Fibroblast of the aortic adventitia (primary cell): ENCODE measurements around the gene CCL8. TPM values are rescaled to one million over a fixed set of nuclear protein-coding genes. Genes with fewer than 3 reads are reported as not detected.

ENCODE experiments used
- DNase-seq: peaks from one replicate; pipeline ENCODE4 v3.0.0-alpha.2; 2010; ENCODE audit warnings: low read depth
- H3K4me3 ChIP-seq: 2 replicates; pipeline ENCODE4 v1.5.1; 2011; ENCODE audit warnings: low read depth, mild to moderate bottlenecking, control low read depth, low read length, moderate library complexity
- total RNA-seq: library from RNA; depleted of rRNA; stranded (reverse); fragments of >200 nt; gene quantifications from 2 replicates; pipeline ENCODE4 v1.2.3, GENCODE V29; 2012; ENCODE audit warnings: low replicate concordance
- TF ChIP-seq, protein P1 (sequence below): IDR thresholded peaks from 2 replicates; pipeline ENCODE4 v1.5.1; 2011; ENCODE audit warnings: mild to moderate bottlenecking, low read length, control low read depth, inconsistent platforms; ENCODE audit not compliant: insufficient read depth

The CCL8 gene
- total RNA-seq, 1 donor: not detected

DNA sequence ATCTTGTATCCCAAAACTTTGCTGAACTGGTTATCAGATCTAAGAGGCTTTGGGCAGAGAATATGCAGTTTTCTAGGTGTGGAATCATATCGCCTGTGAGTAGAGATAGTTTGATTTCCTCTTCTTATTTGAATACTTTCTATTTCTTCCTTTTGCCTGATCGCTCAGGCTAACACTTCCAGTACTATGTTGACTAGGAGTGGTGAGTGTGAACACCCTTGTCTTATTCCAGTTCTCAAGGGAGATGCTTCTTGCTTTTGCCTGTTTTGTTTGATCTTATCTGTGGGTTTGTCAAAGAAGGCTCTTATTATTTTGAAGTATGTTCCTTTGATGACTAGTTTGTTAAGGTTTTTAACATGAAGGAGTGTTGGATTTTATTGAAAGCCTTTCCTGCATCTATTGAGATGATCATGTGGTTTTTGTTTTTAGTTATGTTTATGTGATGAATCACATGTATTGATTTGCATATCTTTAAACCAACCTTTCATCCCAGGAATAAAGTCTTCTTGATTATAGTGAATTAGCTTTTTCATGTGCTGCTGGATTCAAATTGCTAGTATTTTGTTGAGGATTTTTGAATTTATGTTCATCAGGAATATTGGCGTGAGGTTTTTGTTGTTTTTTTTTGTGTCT, 20.0 kb downstream of the CCL8 start:
- H3K4me3 ChIP-seq: no peak overlapping the region
- TF ChIP-seq, protein P1, sequence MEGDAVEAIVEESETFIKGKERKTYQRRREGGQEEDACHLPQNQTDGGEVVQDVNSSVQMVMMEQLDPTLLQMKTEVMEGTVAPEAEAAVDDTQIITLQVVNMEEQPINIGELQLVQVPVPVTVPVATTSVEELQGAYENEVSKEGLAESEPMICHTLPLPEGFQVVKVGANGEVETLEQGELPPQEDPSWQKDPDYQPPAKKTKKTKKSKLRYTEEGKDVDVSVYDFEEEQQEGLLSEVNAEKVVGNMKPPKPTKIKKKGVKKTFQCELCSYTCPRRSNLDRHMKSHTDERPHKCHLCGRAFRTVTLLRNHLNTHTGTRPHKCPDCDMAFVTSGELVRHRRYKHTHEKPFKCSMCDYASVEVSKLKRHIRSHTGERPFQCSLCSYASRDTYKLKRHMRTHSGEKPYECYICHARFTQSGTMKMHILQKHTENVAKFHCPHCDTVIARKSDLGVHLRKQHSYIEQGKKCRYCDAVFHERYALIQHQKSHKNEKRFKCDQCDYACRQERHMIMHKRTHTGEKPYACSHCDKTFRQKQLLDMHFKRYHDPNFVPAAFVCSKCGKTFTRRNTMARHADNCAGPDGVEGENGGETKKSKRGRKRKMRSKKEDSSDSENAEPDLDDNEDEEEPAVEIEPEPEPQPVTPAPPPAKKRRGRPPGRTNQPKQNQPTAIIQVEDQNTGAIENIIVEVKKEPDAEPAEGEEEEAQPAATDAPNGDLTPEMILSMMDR: no peak
- no peak for DNase-seq

GRCh38 chr17:34341916-34342315, 22.7 kb downstream of the CCL8 start:
- TF ChIP-seq, protein P1: no peak
- H3K4me3 ChIP-seq: no peak overlapping the region
- DNase-seq: no peak

GRCh38 chr17:34347063-34347462, 27.8 kb downstream of the CCL8 start:
- no peak overlapping the region for H3K4me3 ChIP-seq
- TF ChIP-seq, protein P1: no peak
- DNase-seq: no peak

- TF ChIP-seq, protein P1: no peak
- H3K4me3 ChIP-seq: no peak overlapping the region
- no peak for DNase-seq
Measured at GRCh38 chr17:34349751-34350150, 30.5 kb downstream of the CCL8 start.

- no peak for DNase-seq
- TF ChIP-seq, protein P1: no peak
- H3K4me3 ChIP-seq: no peak overlapping the region
Measured at GRCh38 chr17:34351096-34351495, 31.9 kb downstream of the CCL8 start.

GRCh38 chr17:34352191-34352590, 33.0 kb downstream of the CCL8 start:
- TF ChIP-seq, protein P1: no peak
- no peak for DNase-seq
- H3K4me3 ChIP-seq: no peak overlapping the region

DNA sequence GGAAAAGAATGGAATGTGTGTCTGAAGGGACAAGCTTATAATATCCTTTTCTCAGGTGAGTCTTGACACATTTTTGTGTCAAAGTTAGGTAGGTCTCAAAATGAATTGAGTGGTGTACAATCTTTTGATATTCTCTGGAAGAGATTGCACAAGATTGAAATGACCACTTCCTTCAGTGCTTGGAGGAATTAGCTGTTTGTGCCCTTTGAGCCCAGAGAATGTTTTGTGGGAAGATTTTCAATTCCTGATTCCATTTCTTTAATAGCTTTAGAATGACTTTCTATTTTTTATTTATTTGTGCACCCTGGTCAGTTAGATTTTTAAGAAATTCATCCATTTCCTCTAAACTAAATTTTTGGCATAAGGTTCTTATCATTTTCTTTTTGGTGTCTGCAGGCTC, 35.4 kb downstream of the CCL8 start:
- peak; percentile 16 for DNase-seq
- TF ChIP-seq, protein P1: no peak
- H3K4me3 ChIP-seq: no peak overlapping the region
